HEK293 (cell line): ENCODE data around the gene CMYA5.

Experiments
- CTCF ChIA-PET: fragments of 350-600 bp; formaldehyde crosslinking; extraction: SDS; loops from one replicate; lab custom pipeline; 2021; ENCODE audit warnings: antibody characterized with exemption; lab: Yijun Ruan, JAX
- POLR2A ChIA-PET: fragments of 300-600 bp; formaldehyde crosslinking; extraction: SDS; loops from one replicate; lab custom pipeline; 2020; ENCODE audit warnings: antibody characterized with exemption, inconsistent platforms; lab: Yijun Ruan, JAX
- H3K27ac ChIP-seq: fragments of 200-500 bp; sonication (Bioruptor generic); 2 replicates; pipeline ENCODE4 v1.5.1; 2014; ENCODE audit warnings: low read depth, low read length, control low read depth, inconsistent platforms; ENCODE audit errors: extremely low read depth
- H3K36me3 ChIP-seq, 2 experiments: fragments of 200-500 bp in 1 of 2; sonication (Bioruptor generic) in 1 of 2; 1 replicate in 1 of 2; 2 replicates in 1 of 2; pipeline ENCODE4 v1.5.1; 2014 to 2017; ENCODE audit warnings: inconsistent platforms in 2 of 2, low read length in 2 of 2; ENCODE audit not compliant: control insufficient read depth in 2 of 2, insufficient read depth in 1 of 2
- H3K4me1 ChIP-seq: fragments of 200-500 bp; sonication (Bioruptor generic); 2 replicates; pipeline ENCODE4 v1.5.1; 2014; ENCODE audit warnings: mild to moderate bottlenecking, low read length, inconsistent platforms; ENCODE audit not compliant: control insufficient read depth, insufficient read depth
- H3K4me3 ChIP-seq: 2 replicates; pipeline ENCODE4 v1.5.1; 2011; ENCODE audit warnings: low read depth, mild to moderate bottlenecking, control low read depth, low read length, moderate library complexity
- H3K9me3 ChIP-seq: fragments of 200-500 bp; sonication (Bioruptor generic); 2 replicates; pipeline ENCODE4 v1.5.1; 2014; ENCODE audit warnings: low read depth, low read length, inconsistent platforms; ENCODE audit not compliant: control insufficient read depth, insufficient read depth
- GLIS1 ChIP-seq: fragments of 450-650 bp; formaldehyde crosslinking; IDR thresholded peaks from 2 replicates; pipeline ENCODE4 v1.5.1; 2016; ENCODE audit warnings: missing biosample characterization, missing genetic modification characterization
- KLF7 ChIP-seq: fragments of 450-650 bp; formaldehyde crosslinking; IDR thresholded peaks from 2 replicates; pipeline ENCODE4 v1.5.1; 2016; ENCODE audit warnings: missing biosample characterization, missing genetic modification characterization, borderline replicate concordance
- ZNF221 ChIP-seq: fragments of 450-650 bp; formaldehyde crosslinking; IDR thresholded peaks from 2 replicates; pipeline ENCODE4 v1.5.1; 2017; ENCODE audit warnings: missing biosample characterization, missing genetic modification characterization, borderline replicate concordance
- ZNF24 ChIP-seq: fragments of 450-650 bp; formaldehyde crosslinking; IDR thresholded peaks from 2 replicates; pipeline ENCODE4 v1.5.1; 2016; ENCODE audit warnings: missing biosample characterization, missing genetic modification characterization
- ZNF274 ChIP-seq, 2 experiments: fragments of 200-500 bp in 1 of 2; fragments of 450-650 bp in 1 of 2; sonication (Bioruptor generic) in 1 of 2; formaldehyde crosslinking in 1 of 2; IDR thresholded peaks; 2 replicates each; pipeline versions ENCODE4 v1.5.1 to v1.6.1; 2014 to 2016; ENCODE audit warnings: borderline replicate concordance in 1 of 2, inconsistent platforms in 1 of 2, low read length in 1 of 2, missing biosample characterization in 1 of 2, missing genetic modification characterization in 1 of 2
- ZNF354C ChIP-seq: fragments of 450-650 bp; formaldehyde crosslinking; IDR thresholded peaks from 2 replicates; pipeline ENCODE4 v1.5.1; 2016; ENCODE audit warnings: missing biosample characterization, missing genetic modification characterization, low read depth, borderline replicate concordance
- ZNF558 ChIP-seq: fragments of 450-650 bp; formaldehyde crosslinking; IDR thresholded peaks from 2 replicates; pipeline ENCODE4 v1.5.1; 2016; ENCODE audit warnings: missing biosample characterization, missing genetic modification characterization
- ZNF560 ChIP-seq: fragments of 450-650 bp; formaldehyde crosslinking; IDR thresholded peaks from 2 replicates; pipeline ENCODE4 v1.5.1; 2017; ENCODE audit warnings: missing biosample characterization, missing genetic modification characterization, borderline replicate concordance
- ZNF571 ChIP-seq: fragments of 450-650 bp; formaldehyde crosslinking; IDR thresholded peaks from 2 replicates; pipeline ENCODE4 v1.5.0; 2017; ENCODE audit warnings: missing biosample characterization, missing genetic modification characterization
- ZNF660 ChIP-seq: fragments of 450-650 bp; IDR thresholded peaks from 2 replicates; pipeline ENCODE4 v1.5.1; 2018; ENCODE audit warnings: missing biosample characterization, mild to moderate bottlenecking, missing genetic modification characterization
- ZNF677 ChIP-seq: fragments of 450-650 bp; IDR thresholded peaks from 2 replicates; pipeline ENCODE4 v1.5.0; 2018; ENCODE audit warnings: missing biosample characterization, mild to moderate bottlenecking, missing genetic modification characterization, moderate library complexity
- ZNF777 ChIP-seq: fragments of 450-650 bp; formaldehyde crosslinking; IDR thresholded peaks from 2 replicates; pipeline ENCODE4 v1.5.1; 2017; ENCODE audit warnings: missing biosample characterization, missing genetic modification characterization, borderline replicate concordance
- TF ChIP-seq, protein P1 (sequence below): fragments of 450-650 bp; formaldehyde crosslinking; IDR thresholded peaks from 2 replicates; pipeline ENCODE4 v1.5.1; 2016; ENCODE audit warnings: missing biosample characterization, missing genetic modification characterization
- TF ChIP-seq, protein P2 (sequence below): fragments of 450-650 bp; formaldehyde crosslinking; IDR thresholded peaks from 2 replicates; pipeline ENCODE4 v1.5.1; 2017; ENCODE audit warnings: missing biosample characterization, missing genetic modification characterization
- TF ChIP-seq, protein P3 (sequence below): fragments of 450-650 bp; formaldehyde crosslinking; conservative IDR thresholded peaks from 2 replicates; pipeline ENCODE4 v1.5.1; 2016; ENCODE audit warnings: low read depth, missing biosample characterization, missing genetic modification characterization
- TF ChIP-seq, protein P4 (sequence below): fragments of 450-650 bp; formaldehyde crosslinking; IDR thresholded peaks from 2 replicates; pipeline ENCODE4 v1.5.1; 2016; ENCODE audit warnings: missing biosample characterization, missing genetic modification characterization

CMYA5 gene

DNA sequence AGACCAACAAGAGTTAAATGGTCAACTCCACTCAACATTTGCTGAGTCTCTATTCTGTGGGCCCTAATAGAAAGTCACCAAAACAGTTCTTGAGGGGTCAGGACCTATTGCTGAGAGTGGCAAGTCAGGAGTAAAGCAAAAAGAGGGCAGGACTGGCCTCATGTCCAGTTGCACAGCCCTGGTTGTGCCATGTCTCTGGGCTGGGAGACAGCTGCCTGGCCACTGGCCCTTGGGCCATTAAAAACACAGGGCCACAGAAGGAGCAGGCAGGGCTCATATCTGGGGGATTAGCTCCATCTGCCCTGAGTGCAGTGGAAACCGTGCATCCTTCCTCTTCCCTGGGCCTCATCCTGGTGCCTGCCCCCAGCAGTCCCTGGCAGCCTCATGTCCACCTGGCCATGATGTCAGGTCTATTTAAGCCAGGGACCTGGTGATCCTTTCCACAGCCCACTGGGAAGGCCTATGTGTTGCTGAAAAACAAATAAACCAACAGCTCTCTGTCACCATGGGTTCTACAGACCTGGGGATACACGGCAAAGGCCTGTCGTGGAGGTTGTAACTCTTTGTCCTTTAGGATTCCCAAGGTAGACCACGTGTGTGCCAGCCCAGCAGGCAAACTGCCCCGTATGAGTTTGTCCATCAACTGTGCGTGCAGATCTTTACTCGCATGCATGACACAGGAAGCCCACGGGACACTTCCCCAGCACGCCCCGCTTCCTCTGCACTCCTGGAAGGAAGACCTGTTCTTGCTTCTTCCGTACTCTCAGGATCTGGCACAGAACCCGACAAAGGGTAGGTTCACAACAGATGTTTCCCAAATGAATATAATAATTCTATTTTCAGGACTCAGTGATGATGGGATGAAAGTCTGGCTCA is 152.6 kb downstream of the CMYA5 start (continued):
- no peak for TF ChIP-seq ZNF677 (tag by site-specific recombination)
- no peak for TF ChIP-seq ZNF274 (IDR thresholded peaks at IDR 0.05; ENCODE audit: low read length)
- TF ChIP-seq ZNF274 (tag by site-specific recombination; IDR thresholded peaks at IDR 0.05; ENCODE audit: borderline replicate concordance): no peak
- no peak for TF ChIP-seq ZNF221 (tag by site-specific recombination)
- no peak for TF ChIP-seq GLIS1 (tag by site-specific recombination)
- TF ChIP-seq, protein P1, sequence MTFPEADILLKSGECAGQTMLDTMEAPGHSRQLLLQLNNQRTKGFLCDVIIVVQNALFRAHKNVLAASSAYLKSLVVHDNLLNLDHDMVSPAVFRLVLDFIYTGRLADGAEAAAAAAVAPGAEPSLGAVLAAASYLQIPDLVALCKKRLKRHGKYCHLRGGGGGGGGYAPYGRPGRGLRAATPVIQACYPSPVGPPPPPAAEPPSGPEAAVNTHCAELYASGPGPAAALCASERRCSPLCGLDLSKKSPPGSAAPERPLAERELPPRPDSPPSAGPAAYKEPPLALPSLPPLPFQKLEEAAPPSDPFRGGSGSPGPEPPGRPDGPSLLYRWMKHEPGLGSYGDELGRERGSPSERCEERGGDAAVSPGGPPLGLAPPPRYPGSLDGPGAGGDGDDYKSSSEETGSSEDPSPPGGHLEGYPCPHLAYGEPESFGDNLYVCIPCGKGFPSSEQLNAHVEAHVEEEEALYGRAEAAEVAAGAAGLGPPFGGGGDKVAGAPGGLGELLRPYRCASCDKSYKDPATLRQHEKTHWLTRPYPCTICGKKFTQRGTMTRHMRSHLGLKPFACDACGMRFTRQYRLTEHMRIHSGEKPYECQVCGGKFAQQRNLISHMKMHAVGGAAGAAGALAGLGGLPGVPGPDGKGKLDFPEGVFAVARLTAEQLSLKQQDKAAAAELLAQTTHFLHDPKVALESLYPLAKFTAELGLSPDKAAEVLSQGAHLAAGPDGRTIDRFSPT (tag by site-specific recombination): no peak
- no peak for TF ChIP-seq KLF7
- no peak for TF ChIP-seq ZNF558 (tag by site-specific recombination)
- TF ChIP-seq ZNF560 (tag by site-specific recombination): no peak

DNA sequence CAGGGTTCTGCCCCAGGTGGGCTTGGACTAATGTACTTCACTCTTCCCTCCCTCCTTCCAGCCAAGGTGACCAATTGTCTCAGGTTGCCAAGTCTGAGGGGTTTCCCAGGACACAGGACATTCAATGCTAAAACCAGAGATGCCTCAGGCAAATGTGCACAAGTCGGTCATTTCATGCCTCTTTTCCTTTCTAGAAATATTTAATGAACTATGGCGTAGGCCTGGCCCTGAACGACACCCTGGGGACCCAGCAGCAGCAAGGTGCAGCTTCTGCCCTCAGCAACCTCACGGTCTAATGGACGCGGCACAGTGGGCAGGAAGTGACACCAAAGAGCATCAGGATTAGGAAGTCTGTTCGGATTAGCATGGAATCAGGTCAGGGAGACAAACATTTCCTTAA is 153.4 kb downstream of the CMYA5 start:
- no peaks in the 10 kb centered on the region for H3K4me1 ChIP-seq
- no peak for TF ChIP-seq ZNF24 (tag by site-specific recombination)
- no peak for TF ChIP-seq ZNF660 (tag by site-specific recombination)
- TF ChIP-seq, protein P2, sequence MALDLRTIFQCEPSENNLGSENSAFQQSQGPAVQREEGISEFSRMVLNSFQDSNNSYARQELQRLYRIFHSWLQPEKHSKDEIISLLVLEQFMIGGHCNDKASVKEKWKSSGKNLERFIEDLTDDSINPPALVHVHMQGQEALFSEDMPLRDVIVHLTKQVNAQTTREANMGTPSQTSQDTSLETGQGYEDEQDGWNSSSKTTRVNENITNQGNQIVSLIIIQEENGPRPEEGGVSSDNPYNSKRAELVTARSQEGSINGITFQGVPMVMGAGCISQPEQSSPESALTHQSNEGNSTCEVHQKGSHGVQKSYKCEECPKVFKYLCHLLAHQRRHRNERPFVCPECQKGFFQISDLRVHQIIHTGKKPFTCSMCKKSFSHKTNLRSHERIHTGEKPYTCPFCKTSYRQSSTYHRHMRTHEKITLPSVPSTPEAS: no peak
- TF ChIP-seq, protein P3, sequence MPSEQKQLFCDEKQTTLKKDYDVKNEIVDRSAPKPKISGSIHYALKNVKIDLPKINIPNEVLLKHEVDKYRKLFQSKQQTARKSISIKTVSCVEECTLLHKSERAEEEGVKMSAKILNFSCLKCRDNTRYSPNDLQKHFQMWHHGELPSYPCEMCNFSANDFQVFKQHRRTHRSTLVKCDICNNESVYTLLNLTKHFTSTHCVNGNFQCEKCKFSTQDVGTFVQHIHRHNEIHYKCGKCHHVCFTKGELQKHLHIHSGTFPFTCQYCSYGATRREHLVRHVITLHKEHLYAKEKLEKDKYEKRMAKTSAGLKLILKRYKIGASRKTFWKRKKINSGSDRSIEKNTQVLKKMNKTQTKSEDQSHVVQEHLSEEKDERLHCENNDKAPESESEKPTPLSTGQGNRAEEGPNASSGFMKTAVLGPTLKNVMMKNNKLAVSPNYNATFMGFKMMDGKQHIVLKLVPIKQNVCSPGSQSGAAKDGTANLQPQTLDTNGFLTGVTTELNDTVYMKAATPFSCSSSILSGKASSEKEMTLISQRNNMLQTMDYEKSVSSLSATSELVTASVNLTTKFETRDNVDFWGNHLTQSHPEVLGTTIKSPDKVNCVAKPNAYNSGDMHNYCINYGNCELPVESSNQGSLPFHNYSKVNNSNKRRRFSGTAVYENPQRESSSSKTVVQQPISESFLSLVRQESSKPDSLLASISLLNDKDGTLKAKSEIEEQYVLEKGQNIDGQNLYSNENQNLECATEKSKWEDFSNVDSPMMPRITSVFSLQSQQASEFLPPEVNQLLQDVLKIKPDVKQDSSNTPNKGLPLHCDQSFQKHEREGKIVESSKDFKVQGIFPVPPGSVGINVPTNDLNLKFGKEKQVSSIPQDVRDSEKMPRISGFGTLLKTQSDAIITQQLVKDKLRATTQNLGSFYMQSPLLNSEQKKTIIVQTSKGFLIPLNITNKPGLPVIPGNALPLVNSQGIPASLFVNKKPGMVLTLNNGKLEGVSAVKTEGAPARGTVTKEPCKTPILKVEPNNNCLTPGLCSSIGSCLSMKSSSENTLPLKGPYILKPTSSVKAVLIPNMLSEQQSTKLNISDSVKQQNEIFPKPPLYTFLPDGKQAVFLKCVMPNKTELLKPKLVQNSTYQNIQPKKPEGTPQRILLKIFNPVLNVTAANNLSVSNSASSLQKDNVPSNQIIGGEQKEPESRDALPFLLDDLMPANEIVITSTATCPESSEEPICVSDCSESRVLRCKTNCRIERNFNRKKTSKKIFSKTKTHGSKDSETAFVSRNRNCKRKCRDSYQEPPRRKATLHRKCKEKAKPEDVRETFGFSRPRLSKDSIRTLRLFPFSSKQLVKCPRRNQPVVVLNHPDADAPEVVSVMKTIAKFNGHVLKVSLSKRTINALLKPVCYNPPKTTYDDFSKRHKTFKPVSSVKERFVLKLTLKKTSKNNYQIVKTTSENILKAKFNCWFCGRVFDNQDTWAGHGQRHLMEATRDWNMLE (tag by site-specific recombination): no peak
- TF ChIP-seq ZNF571: no peak
- no peak for TF ChIP-seq ZNF354C (tag by site-specific recombination)
- TF ChIP-seq ZNF777 (tag by site-specific recombination): no peak
- TF ChIP-seq, protein P4, sequence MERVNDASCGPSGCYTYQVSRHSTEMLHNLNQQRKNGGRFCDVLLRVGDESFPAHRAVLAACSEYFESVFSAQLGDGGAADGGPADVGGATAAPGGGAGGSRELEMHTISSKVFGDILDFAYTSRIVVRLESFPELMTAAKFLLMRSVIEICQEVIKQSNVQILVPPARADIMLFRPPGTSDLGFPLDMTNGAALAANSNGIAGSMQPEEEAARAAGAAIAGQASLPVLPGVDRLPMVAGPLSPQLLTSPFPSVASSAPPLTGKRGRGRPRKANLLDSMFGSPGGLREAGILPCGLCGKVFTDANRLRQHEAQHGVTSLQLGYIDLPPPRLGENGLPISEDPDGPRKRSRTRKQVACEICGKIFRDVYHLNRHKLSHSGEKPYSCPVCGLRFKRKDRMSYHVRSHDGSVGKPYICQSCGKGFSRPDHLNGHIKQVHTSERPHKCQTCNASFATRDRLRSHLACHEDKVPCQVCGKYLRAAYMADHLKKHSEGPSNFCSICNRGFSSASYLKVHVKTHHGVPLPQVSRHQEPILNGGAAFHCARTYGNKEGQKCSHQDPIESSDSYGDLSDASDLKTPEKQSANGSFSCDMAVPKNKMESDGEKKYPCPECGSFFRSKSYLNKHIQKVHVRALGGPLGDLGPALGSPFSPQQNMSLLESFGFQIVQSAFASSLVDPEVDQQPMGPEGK (tag by site-specific recombination): no peak
- H3K4me3 ChIP-seq: no peak overlapping the region
- H3K36me3 ChIP-seq: no peaks in the 10 kb centered on the region
- H3K9me3 ChIP-seq: no peaks in the 10 kb centered on the region
- CTCF ChIA-PET: interaction anchor here (1.9 kb wide), 1 partner anchor 15 kb away, joined by 6 read pairs; no protein-coding TSS in a partner anchor
- H3K27ac ChIP-seq: no peak overlapping the region
- POLR2A ChIA-PET: no interaction called here
